HG02885 (cell line): ENCODE results near the gene LRRK2.
"Not testable (repeated sequence)": the region's sequence is repeated elsewhere in the genome, so short reads cannot be mapped to it uniquely, and the experiment has no call there.

Source experiments
- ATAC-seq: cut with Tn5 transposase; IDR thresholded peaks from one replicate; pipeline ENCODE4 v1.9.1; 2021; ENCODE audit warnings: mild to moderate bottlenecking; ENCODE audit not compliant: unreplicated experiment, poor library complexity

LRRK2 gene

DNA sequence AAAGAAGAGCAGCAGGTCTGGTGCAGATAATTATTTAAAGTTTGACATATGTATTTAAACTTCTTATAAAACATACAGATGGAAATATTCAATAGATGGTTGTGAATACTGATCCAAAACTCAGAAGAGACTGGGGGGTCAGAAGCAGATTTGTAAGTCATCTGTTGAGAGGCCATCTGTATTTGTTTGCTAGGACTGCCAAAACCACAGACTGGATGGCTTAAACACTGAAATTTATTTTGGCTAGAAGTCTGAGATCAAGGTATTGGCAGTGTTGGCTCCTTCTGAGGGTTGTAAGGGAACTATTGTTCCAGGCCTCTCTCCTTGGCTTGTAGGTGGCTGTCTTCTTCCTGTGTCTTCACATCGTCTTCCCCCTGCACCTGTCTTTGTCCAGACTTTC lies 153.9 kb downstream of the LRRK2 start:
- ATAC-seq, result no peak

DNA sequence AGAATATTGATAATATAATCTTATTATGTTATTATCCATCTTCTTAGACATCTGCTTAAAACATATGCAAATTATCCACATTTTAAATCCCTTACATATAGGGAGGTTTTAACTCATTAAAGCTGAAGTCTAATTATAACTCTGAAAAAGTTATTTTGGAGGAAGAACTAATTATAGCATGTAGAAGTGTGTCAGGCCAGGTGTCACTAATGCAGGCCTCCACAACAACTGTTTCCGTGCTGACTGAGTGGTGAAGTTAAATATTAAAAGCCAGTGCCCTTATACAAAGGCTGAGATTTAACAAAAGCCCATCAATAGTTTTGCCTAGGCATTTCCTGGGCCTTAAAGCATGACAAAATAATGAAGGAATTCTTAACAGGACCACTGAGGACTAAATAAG lies 157.4 kb downstream of the LRRK2 start:
- no peak for ATAC-seq

DNA sequence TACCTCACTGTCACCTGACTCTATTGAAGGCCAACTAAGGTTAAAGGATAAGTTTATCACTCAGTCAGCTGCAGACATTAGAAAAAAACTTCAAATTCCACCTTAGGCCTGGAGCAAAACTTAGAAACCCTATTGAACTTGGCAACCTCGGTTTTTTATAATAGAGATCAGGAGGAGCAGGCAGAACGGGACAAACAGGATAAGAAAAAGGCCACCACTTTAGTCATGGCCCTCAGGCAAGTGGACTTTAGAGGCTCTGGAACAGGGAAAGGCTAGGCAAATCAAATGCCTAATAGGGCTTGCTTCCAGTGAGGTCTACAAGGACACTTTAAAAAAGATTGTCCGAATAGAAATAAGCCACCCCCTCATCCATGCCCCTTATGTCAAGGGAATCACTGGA lies 162.5 kb downstream of the LRRK2 start:
- not testable (repeated sequence) for ATAC-seq

- ATAC-seq, result no peak
Measured at GRCh38 chr12:40390980-40391379, 166.2 kb downstream of the LRRK2 start.

DNA sequence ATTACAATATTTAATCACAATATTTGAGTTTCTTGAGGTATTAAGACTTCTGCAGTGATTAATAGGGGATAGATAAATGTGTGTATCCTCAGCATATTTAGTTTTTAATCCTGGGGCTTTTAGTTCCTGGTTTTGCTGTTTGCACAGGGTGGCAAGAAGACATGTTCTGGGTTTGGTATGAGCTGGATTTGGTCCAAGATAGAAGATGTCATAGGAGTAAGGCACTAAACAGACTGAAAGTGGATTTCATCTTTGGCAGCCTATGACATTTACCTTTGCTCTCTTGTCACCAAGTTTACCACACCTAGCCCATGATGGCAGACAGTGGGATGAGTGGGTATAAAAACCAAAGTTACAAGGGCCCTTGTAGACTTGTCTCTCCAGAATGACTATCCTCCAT lies 168.2 kb downstream of the LRRK2 start:
- no peak for ATAC-seq

GRCh38 chr12:40399656-40400055 lies 174.9 kb downstream of the LRRK2 start:
- no peak for ATAC-seq

DNA sequence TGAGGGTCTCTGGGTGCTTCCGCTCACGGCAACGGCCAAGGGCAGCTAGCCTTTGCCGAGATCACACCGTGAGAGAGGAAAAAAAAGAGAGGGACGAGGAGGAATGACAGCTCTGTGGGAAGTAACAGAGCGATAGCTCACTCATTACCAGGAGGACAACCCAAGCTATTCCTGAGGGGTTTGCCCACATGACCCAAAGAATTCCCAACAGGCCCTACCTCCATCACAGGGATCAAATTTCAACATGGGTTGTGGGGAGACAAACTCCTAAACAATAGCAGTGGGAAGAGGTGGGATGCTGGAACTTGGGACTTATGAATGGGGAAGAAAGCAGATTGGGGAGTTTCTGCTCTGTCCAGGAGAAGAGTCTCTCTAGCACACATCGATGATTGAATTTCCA lies 180.6 kb downstream of the LRRK2 start:
- no peak for ATAC-seq
